SK-N-SH (cell line): ENCODE results near the gene FAM107B.

Experiments
- CTCF ChIP-seq: fragments of 200-600 bp; sonication (generic); IDR thresholded peaks from 2 replicates; pipeline ENCODE4 v1.6.1; 2017; ENCODE audit warnings: antibody characterized with exemption, mild to moderate bottlenecking, moderate library complexity
- POLR2AphosphoS5 ChIP-seq: IDR thresholded peaks from 2 replicates; pipeline ENCODE4 v1.6.1; 2012; ENCODE audit warnings: low read depth, low read length
- TCF12 ChIP-seq: IDR thresholded peaks from 2 replicates; pipeline ENCODE4 v1.4.0; 2012

GRCh38 chr10:14761372-14761771, 13.3 kb downstream of the FAM107B start:
- no peak for TF ChIP-seq TCF12
- TF ChIP-seq POLR2AphosphoS5, result no peak
- no peak for TF ChIP-seq CTCF
